ENCODE measurements around the gene KAT7. TPM values are rescaled to one million over a fixed set of nuclear protein-coding genes. Genes with fewer than 3 reads are reported as not detected.

The KAT7 gene
- polyA plus RNA-seq, 1 of the 3 experiments (the other 2 are of a cell fraction) = 20.2 TPM

DNA sequence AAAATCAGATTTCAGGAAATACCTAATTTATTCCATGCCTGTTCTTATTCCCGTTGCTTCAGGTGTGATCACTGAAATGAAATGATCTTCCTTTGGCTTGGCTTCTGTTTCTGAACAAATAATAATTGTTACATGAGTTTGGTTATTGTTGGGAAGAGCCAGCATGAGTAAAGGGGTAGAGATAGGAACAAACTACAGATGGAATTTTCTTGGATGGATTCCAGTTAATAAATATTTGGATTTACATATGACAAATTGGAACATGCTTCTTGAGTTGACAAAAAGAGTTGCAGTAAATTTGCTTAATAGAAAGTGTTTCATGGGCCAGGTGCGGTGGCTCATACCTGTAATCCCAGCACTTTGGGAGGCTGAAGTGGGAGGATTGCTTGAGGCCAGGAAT is 31.2 kb downstream of the KAT7 start:
- 0 out of 2 replicates have a peak, but pooled peaks cover 7% of the 10 kb centered on the region for H4K20me1 ChIP-seq (ENCODE audit: insufficient read depth)
- POLR2A ChIA-PET = interaction anchor here (0.9 kb wide), 1 partner anchor 248 kb away, joined by 4 read pairs; no protein-coding TSS in a partner anchor
- H3K4me1 ChIP-seq (ENCODE audit: control insufficient read depth in 1 of 2, insufficient read depth in 2 of 2, low read depth in 1 of 2, low read length in 1 of 2) = no peaks in the 10 kb centered on the region

DNA sequence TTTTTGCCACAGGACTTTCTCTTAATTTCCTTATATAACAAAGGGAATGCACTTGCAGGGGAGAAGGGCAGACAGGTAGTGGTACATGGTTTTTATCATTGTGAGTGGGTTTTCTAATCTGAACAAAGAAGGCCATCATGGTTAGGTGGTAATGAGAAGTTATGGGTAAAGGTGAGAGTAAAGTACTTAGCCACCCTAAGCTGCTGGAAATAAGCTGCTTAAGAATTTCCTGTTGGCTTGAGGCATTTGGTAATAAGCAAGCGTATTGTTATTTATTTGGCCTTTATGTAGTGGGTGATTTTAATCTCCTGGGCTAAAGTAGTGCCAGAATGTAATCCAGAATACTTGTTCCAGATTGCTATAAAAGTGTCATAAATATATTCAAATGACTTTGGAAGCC is 32.3 kb downstream of the KAT7 start:
- peaks cover 86 to 91% of the 10 kb centered on the region in 2 experiments for H3K36me3 ChIP-seq (replicated peaks in 1 of 2; ENCODE audit: control insufficient read depth in 1 of 2, insufficient read depth in 2 of 2, low read length in 1 of 2)

More for the DNA sequence above, 31.2 kb downstream of the KAT7 start:
- Histone ChIP-seq H3K9ac (no peak overlapping the region), H3K36me3 (replicated peaks in 1 of 2; ENCODE audit: control insufficient read depth in 1 of 2, insufficient read depth in 2 of 2, low read length in 1 of 2) (peaks cover 86% of the 10 kb centered on the region in 2 experiments), H3K9me2 (no peaks in the 10 kb centered on the region), H3K79me2 (ENCODE audit: insufficient read depth) (peaks cover 10% of the 10 kb centered on the region; the same call in 1 of the 2 replicates), H3F3A (replicated peaks; ENCODE audit: insufficient read depth) (no peaks in the 10 kb centered on the region), H3K4me2 (no peak overlapping the region), H3K27ac (ENCODE audit: low read depth in 2 of 2, low read length in 1 of 2) (no peak overlapping the region), H3K4me3 (ENCODE audit: low read depth in 2 of 2, low read length in 1 of 2) (no peak overlapping the region), H2AFZ (ENCODE audit: low read depth) (no peak overlapping the region), H3K27me3 (ENCODE audit: insufficient read depth) (no peaks in the 10 kb centered on the region), H3K9me3 (no peaks in the 10 kb centered on the region)
- DNase-seq = no peak
- CTCF ChIA-PET = no interaction called here
- 88% methylated on average over 2 of the region's 2 CpGs for WGBS (ENCODE audit: low lambda C conversion rate)
- no peak for TF ChIP-seq CHD2 (IDR thresholded peaks at IDR 0.05; ENCODE audit: low read length, partially characterized antibody)
- TF ChIP-seq, protein P1, sequence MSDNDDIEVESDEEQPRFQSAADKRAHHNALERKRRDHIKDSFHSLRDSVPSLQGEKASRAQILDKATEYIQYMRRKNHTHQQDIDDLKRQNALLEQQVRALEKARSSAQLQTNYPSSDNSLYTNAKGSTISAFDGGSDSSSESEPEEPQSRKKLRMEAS (IDR thresholded peaks at IDR 0.05; ENCODE audit: low read depth) = no peak
- no peak for TF ChIP-seq MXI1 (IDR thresholded peaks at IDR 0.05; ENCODE audit: low read depth, low read length)
- no peak for TF ChIP-seq TAF1 (IDR thresholded peaks at IDR 0.05; ENCODE audit: borderline replicate concordance, low read depth, low read length)
- TF ChIP-seq FOXJ3 (CRISPR knock-in tag; IDR thresholded peaks at IDR 0.05) = no peak
- no peak for TF ChIP-seq RFX5 (IDR thresholded peaks at IDR 0.05; ENCODE audit: low read length)
- TF ChIP-seq ELF1 (IDR thresholded peaks at IDR 0.05) = no peak
- TF ChIP-seq FOSL2 (IDR thresholded peaks at IDR 0.05; ENCODE audit: borderline replicate concordance, low read depth) = no peak
- TF ChIP-seq NFIC (IDR thresholded peaks at IDR 0.05; ENCODE audit: borderline replicate concordance) = no peak
- no peak for TF ChIP-seq EZH2phosphoT487 (IDR thresholded peaks at IDR 0.05; ENCODE audit: borderline replicate concordance, low read depth)
- TF ChIP-seq, protein P2, sequence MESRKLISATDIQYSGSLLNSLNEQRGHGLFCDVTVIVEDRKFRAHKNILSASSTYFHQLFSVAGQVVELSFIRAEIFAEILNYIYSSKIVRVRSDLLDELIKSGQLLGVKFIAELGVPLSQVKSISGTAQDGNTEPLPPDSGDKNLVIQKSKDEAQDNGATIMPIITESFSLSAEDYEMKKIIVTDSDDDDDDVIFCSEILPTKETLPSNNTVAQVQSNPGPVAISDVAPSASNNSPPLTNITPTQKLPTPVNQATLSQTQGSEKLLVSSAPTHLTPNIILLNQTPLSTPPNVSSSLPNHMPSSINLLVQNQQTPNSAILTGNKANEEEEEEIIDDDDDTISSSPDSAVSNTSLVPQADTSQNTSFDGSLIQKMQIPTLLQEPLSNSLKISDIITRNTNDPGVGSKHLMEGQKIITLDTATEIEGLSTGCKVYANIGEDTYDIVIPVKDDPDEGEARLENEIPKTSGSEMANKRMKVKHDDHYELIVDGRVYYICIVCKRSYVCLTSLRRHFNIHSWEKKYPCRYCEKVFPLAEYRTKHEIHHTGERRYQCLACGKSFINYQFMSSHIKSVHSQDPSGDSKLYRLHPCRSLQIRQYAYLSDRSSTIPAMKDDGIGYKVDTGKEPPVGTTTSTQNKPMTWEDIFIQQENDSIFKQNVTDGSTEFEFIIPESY (IDR thresholded peaks at IDR 0.05; ENCODE audit: borderline replicate concordance, low read depth) = no peak
- no peak for TF ChIP-seq MEF2A (IDR thresholded peaks at IDR 0.05; ENCODE audit: borderline replicate concordance, low read depth)
- TF ChIP-seq RAD21 (IDR thresholded peaks at IDR 0.05; ENCODE audit: low read length) = no peak

More for the DNA sequence above, 32.3 kb downstream of the KAT7 start:
- no peaks in the 10 kb centered on the region for H3K4me1 ChIP-seq (ENCODE audit: control insufficient read depth in 1 of 2, insufficient read depth in 2 of 2, low read depth in 1 of 2, low read length in 1 of 2)
- H4K20me1 ChIP-seq (ENCODE audit: insufficient read depth) = 0 out of 2 replicates have a peak, but pooled peaks cover 7% of the 10 kb centered on the region
- no peak for DNase-seq
- H3K4me3 ChIP-seq (ENCODE audit: low read depth in 2 of 2, low read length in 1 of 2) = no peak overlapping the region
- 97% methylated on average over 1 of the region's 1 CpG for WGBS (ENCODE audit: low lambda C conversion rate)
- no peak overlapping the region for H3K27ac ChIP-seq (ENCODE audit: low read depth in 2 of 2, low read length in 1 of 2)
- H3F3A ChIP-seq (replicated peaks; ENCODE audit: insufficient read depth) = no peaks in the 10 kb centered on the region
- TF ChIP-seq JUND (IDR thresholded peaks at IDR 0.05) (no peak), MEF2A (IDR thresholded peaks at IDR 0.05; ENCODE audit: borderline replicate concordance, low read depth) (no peak), MXI1 (IDR thresholded peaks at IDR 0.05; ENCODE audit: low read depth, low read length) (no peak), RAD21 (IDR thresholded peaks at IDR 0.05; ENCODE audit: low read length) (no peak), EZH2phosphoT487 (IDR thresholded peaks at IDR 0.05; ENCODE audit: borderline replicate concordance, low read depth) (no peak), RFX5 (IDR thresholded peaks at IDR 0.05; ENCODE audit: low read length) (no peak), CHD2 (IDR thresholded peaks at IDR 0.05; ENCODE audit: low read length, partially characterized antibody) (no peak)
- TF ChIP-seq, protein P3, sequence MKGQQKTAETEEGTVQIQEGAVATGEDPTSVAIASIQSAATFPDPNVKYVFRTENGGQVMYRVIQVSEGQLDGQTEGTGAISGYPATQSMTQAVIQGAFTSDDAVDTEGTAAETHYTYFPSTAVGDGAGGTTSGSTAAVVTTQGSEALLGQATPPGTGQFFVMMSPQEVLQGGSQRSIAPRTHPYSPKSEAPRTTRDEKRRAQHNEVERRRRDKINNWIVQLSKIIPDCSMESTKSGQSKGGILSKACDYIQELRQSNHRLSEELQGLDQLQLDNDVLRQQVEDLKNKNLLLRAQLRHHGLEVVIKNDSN (IDR thresholded peaks at IDR 0.05; ENCODE audit: borderline replicate concordance, low read depth) = no peak
- TF ChIP-seq, protein P4, sequence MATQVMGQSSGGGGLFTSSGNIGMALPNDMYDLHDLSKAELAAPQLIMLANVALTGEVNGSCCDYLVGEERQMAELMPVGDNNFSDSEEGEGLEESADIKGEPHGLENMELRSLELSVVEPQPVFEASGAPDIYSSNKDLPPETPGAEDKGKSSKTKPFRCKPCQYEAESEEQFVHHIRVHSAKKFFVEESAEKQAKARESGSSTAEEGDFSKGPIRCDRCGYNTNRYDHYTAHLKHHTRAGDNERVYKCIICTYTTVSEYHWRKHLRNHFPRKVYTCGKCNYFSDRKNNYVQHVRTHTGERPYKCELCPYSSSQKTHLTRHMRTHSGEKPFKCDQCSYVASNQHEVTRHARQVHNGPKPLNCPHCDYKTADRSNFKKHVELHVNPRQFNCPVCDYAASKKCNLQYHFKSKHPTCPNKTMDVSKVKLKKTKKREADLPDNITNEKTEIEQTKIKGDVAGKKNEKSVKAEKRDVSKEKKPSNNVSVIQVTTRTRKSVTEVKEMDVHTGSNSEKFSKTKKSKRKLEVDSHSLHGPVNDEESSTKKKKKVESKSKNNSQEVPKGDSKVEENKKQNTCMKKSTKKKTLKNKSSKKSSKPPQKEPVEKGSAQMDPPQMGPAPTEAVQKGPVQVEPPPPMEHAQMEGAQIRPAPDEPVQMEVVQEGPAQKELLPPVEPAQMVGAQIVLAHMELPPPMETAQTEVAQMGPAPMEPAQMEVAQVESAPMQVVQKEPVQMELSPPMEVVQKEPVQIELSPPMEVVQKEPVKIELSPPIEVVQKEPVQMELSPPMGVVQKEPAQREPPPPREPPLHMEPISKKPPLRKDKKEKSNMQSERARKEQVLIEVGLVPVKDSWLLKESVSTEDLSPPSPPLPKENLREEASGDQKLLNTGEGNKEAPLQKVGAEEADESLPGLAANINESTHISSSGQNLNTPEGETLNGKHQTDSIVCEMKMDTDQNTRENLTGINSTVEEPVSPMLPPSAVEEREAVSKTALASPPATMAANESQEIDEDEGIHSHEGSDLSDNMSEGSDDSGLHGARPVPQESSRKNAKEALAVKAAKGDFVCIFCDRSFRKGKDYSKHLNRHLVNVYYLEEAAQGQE (IDR thresholded peaks at IDR 0.05; ENCODE audit: low read depth, low read length) = no peak
- TF ChIP-seq, protein P5, sequence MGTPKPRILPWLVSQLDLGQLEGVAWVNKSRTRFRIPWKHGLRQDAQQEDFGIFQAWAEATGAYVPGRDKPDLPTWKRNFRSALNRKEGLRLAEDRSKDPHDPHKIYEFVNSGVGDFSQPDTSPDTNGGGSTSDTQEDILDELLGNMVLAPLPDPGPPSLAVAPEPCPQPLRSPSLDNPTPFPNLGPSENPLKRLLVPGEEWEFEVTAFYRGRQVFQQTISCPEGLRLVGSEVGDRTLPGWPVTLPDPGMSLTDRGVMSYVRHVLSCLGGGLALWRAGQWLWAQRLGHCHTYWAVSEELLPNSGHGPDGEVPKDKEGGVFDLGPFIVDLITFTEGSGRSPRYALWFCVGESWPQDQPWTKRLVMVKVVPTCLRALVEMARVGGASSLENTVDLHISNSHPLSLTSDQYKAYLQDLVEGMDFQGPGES (IDR thresholded peaks at IDR 0.05; ENCODE audit: low read depth, low read length) = no peak
- TF ChIP-seq, protein P1 (IDR thresholded peaks at IDR 0.05; ENCODE audit: low read depth) = no peak
- peaks cover 7% of the 10 kb centered on the region; the same call in 1 of the 2 replicates for H3K79me2 ChIP-seq (ENCODE audit: insufficient read depth)
- CTCF ChIA-PET = interaction anchor here (1.0 to 1.3 kb wide), 2 partner anchors 31 to 265 kb away, joined by 3 to 5 read pairs; no protein-coding TSS in a partner anchor
- POLR2A ChIA-PET = interaction anchor here (0.9 kb wide), 1 partner anchor 249 kb away, joined by 4 read pairs; no protein-coding TSS in a partner anchor
- H3K9ac ChIP-seq = no peak overlapping the region
- no peaks in the 10 kb centered on the region for H3K9me3 ChIP-seq
- H3K27me3 ChIP-seq (ENCODE audit: insufficient read depth) = no peaks in the 10 kb centered on the region
- H3K4me2 ChIP-seq = no peak overlapping the region
- H3K9me2 ChIP-seq = no peaks in the 10 kb centered on the region
- H2AFZ ChIP-seq (ENCODE audit: low read depth) = no peak overlapping the region

All from SK-N-SH (cell line).